Neural cell (in vitro differentiated cells): ENCODE results near the gene STEAP4. TPM values are rescaled to one million over a fixed set of nuclear protein-coding genes. Genes with fewer than 3 reads are reported as not detected.

ENCODE experiments used
- H2AFZ ChIP-seq: fragments of 200-600, 300-800 bp; sonication (generic), shearing (Covaris generic); 2 replicates; pipeline ENCODE4 v1.6.0; 2014; ENCODE audit warnings: low read depth, mild to moderate bottlenecking, antibody characterized with exemption, low read length, moderate library complexity
- H3F3A ChIP-seq: fragments of 200-600 bp; shearing (Covaris generic); 2 replicates; pipeline ENCODE4 v1.6.1; 2016; ENCODE audit warnings: mild to moderate bottlenecking, moderate library complexity, mixed read lengths, antibody characterized with exemption, low read length; ENCODE audit not compliant: insufficient read depth, poor library complexity, severe bottlenecking
- H3K27ac ChIP-seq: fragments of 200-600, 300-800 bp; sonication (generic), shearing (Covaris generic); 2 replicates; pipeline ENCODE4 v1.5.1; 2014; ENCODE audit warnings: mild to moderate bottlenecking, low read length, moderate library complexity
- H3K27me3 ChIP-seq: fragments of 300-800, 200-600 bp; sonication (generic), shearing (Covaris generic); 2 replicates; pipeline ENCODE4 v1.6.0; 2014; ENCODE audit warnings: mild to moderate bottlenecking, low read depth, low read length, moderate library complexity; ENCODE audit not compliant: insufficient read depth
- H3K36me3 ChIP-seq: fragments of 300-800, 200-600 bp; sonication (generic), shearing (Covaris generic); 2 replicates; pipeline ENCODE4 v1.5.1; 2014; ENCODE audit warnings: mild to moderate bottlenecking, antibody characterized with exemption, low read length, moderate library complexity; ENCODE audit not compliant: insufficient read depth
- H3K4me2 ChIP-seq: fragments of 300-800, 200-600 bp; sonication (generic), shearing (Covaris generic); 2 replicates; pipeline ENCODE4 v1.6.0; 2014; ENCODE audit warnings: mild to moderate bottlenecking, low read length
- H3K4me3 ChIP-seq: fragments of 300-800, 200-600 bp; sonication (generic), shearing (Covaris generic); 2 replicates; pipeline ENCODE4 v1.5.1; 2014; ENCODE audit warnings: mild to moderate bottlenecking, low read length, moderate library complexity
- H3K79me2 ChIP-seq: fragments of 200-600 bp; shearing (Covaris generic); replicated peaks from 2 replicates; pipeline ENCODE4 v1.6.0; 2014; ENCODE audit warnings: mild to moderate bottlenecking, low read length, moderate library complexity; ENCODE audit not compliant: insufficient read depth
- H3K9ac ChIP-seq: fragments of 300-800, 200-600 bp; sonication (generic), shearing (Covaris generic); 2 replicates; pipeline ENCODE4 v1.6.1; 2016; ENCODE audit warnings: mild to moderate bottlenecking, low read length, mixed read lengths
- H3K9me2 ChIP-seq: fragments of 200-600 bp; shearing (Covaris generic); 2 replicates; pipeline ENCODE4 v1.6.1; 2016; ENCODE audit warnings: mild to moderate bottlenecking, low read length, mixed read lengths; ENCODE audit not compliant: insufficient read depth
- H3K9me3 ChIP-seq: fragments of 200-600, 300-800 bp; sonication (generic), shearing (Covaris generic); 2 replicates; pipeline ENCODE4 v1.6.1; 2016; ENCODE audit warnings: mild to moderate bottlenecking, mixed run types, low read length, moderate library complexity, mixed read lengths
- H4K20me1 ChIP-seq: fragments of 200-600 bp; shearing (Covaris generic); 2 replicates; pipeline ENCODE4 v1.6.1; 2016; ENCODE audit warnings: mild to moderate bottlenecking, mixed run types; ENCODE audit not compliant: insufficient read depth
- CTCF ChIP-seq: fragments of 450-650 bp; IDR thresholded peaks from 2 replicates; pipeline ENCODE4 v1.5.1; 2014; ENCODE audit warnings: antibody characterized with exemption, mild to moderate bottlenecking, moderate library complexity; ENCODE audit not compliant: poor library complexity, severe bottlenecking
- EP300 ChIP-seq: fragments of 450-650 bp; conservative IDR thresholded peaks from 2 replicates; pipeline ENCODE4 v1.6.1; 2014; ENCODE audit warnings: antibody characterized with exemption, mild to moderate bottlenecking, moderate library complexity; ENCODE audit not compliant: poor library complexity, severe bottlenecking
- EZH2 ChIP-seq: fragments of 200-600, 300-800 bp; shearing (Covaris generic), sonication (generic); IDR thresholded peaks from 2 replicates; pipeline ENCODE4 v1.6.1; 2014; ENCODE audit warnings: antibody characterized with exemption, low read length, borderline replicate concordance, mild to moderate bottlenecking; ENCODE audit not compliant: insufficient read depth, poor library complexity, severe bottlenecking
- MXI1 ChIP-seq: fragments of 450-650 bp; conservative IDR thresholded peaks from 2 replicates; pipeline ENCODE4 v1.6.1; 2014; ENCODE audit warnings: antibody characterized with exemption, mild to moderate bottlenecking; ENCODE audit not compliant: poor library complexity, severe bottlenecking
- POLR2AphosphoS5 ChIP-seq: IDR thresholded peaks from 2 replicates; pipeline ENCODE4 v1.6.1; 2012
- RAD21 ChIP-seq: fragments of 450-650 bp; conservative IDR thresholded peaks from 2 replicates; pipeline ENCODE4 v1.6.1; 2014; ENCODE audit warnings: antibody characterized with exemption, mild to moderate bottlenecking, moderate library complexity
- REST ChIP-seq: IDR thresholded peaks from 2 replicates; pipeline ENCODE4 v1.6.1; 2012; ENCODE audit warnings: borderline replicate concordance
- SMC3 ChIP-seq: fragments of 450-650 bp; conservative IDR thresholded peaks from 2 replicates; pipeline ENCODE4 v1.6.1; 2014; ENCODE audit warnings: antibody characterized with exemption, mild to moderate bottlenecking, moderate library complexity; ENCODE audit not compliant: poor library complexity
- TAF1 ChIP-seq: IDR thresholded peaks from 2 replicates; pipeline ENCODE4 v1.6.1; 2012; ENCODE audit warnings: low read depth
- polyA plus RNA-seq: library from polyadenylated mRNA; depleted of rRNA; stranded (reverse); fragments of >200 nt; gene quantifications from 2 replicates; pipeline ENCODE4 v1.2.3, GENCODE V29; 2014

STEAP4 gene
- polyA plus RNA-seq, 1 donor from 2014 or later = not detected

GRCh38 chr7:88291398-88292173 lies 15.1 kb downstream of the STEAP4 start:
- H3K9me2 ChIP-seq = no peaks in the 10 kb centered on the region
- H3K9me3 ChIP-seq = no peaks in the 10 kb centered on the region
- H3K4me3 ChIP-seq = no peak overlapping the region
- H3K79me2 ChIP-seq = no peaks in the 10 kb centered on the region
- no peaks in the 10 kb centered on the region for H3K27me3 ChIP-seq
- no peak overlapping the region for H3K9ac ChIP-seq
- H3F3A ChIP-seq = no peaks in the 10 kb centered on the region
- no peaks in the 10 kb centered on the region for H3K36me3 ChIP-seq
- H3K4me2 ChIP-seq = no peak overlapping the region
- H2AFZ ChIP-seq = no peak overlapping the region
- no peaks in the 10 kb centered on the region for H4K20me1 ChIP-seq
- H3K27ac ChIP-seq = no peak overlapping the region
- TF ChIP-seq RAD21 (no peak), EZH2 (no peak), POLR2AphosphoS5 (no peak), REST (no peak), CTCF (no peak), EP300 (no peak), SMC3 (no peak), MXI1 (no peak), TAF1 (no peak)

- Histone ChIP-seq H4K20me1 (no peaks in the 10 kb centered on the region), H3K9ac (no peak overlapping the region), H3K9me3 (no peaks in the 10 kb centered on the region), H3K4me3 (no peak overlapping the region), H3K9me2 (no peaks in the 10 kb centered on the region), H3K4me2 (no peak overlapping the region), H3K27me3 (no peaks in the 10 kb centered on the region), H3K79me2 (no peaks in the 10 kb centered on the region), H3K27ac (no peak overlapping the region), H3F3A (no peaks in the 10 kb centered on the region), H3K36me3 (no peaks in the 10 kb centered on the region), H2AFZ (no peak overlapping the region)
- TF ChIP-seq MXI1 = no peak
- no peak for TF ChIP-seq TAF1
- no peak for TF ChIP-seq SMC3
- no peak for TF ChIP-seq RAD21
- TF ChIP-seq CTCF = no peak
- no peak for TF ChIP-seq POLR2AphosphoS5
- TF ChIP-seq EP300 = no peak
- no peak for TF ChIP-seq REST
- no peak for TF ChIP-seq EZH2
Observed at GRCh38 chr7:88290491-88290890, 16.2 kb downstream of the STEAP4 start.
